IMR-90 (cell line): ENCODE data around the gene S1PR4. TPM values are rescaled to one million over a fixed set of nuclear protein-coding genes. Genes with fewer than 3 reads are reported as not detected.

ENCODE experiments used
- ATAC-seq: fragments of 200-7000 bp; cut with Tn5 transposase; 2 replicates; pipeline ENCODE4 v1.9.1; 2020; ENCODE audit warnings: low read depth, mild to moderate bottlenecking, moderate library complexity
- BruUV-seq: library from RNA; stranded (reverse); fragments of 400-500 nt; replicated peaks from 2 replicates; lab custom pipeline; 2021; lab: Mats Ljungman, UMichigan
- CTCF ChIA-PET: fragments of 300-600 bp; formaldehyde crosslinking; extraction: SDS; loops from one replicate; lab custom pipeline; 2021; ENCODE audit warnings: antibody characterized with exemption; lab: Yijun Ruan, JAX
- POLR2A ChIA-PET: fragments of 300-600 bp; sonication (Branson Sonifier 250); formaldehyde crosslinking; loops from one replicate; lab custom pipeline; 2022; ENCODE audit warnings: antibody characterized with exemption; ENCODE audit not compliant: unreplicated experiment; lab: Charles Lee
- DNase-seq: peaks from one replicate; pipeline ENCODE4 v3.0.0; 2013
- H2AFZ ChIP-seq: replicated peaks from 2 replicates; pipeline ENCODE3; 2013; ENCODE audit warnings: low read length, mild to moderate bottlenecking; ENCODE audit not compliant: poor library complexity
- H2AK5ac ChIP-seq: 2 replicates; pipeline ENCODE4 v1.6.1; 2013; ENCODE audit warnings: low read depth, low read length, inconsistent platforms
- H2AK9ac ChIP-seq: replicated peaks from 2 replicates; pipeline ENCODE3; 2013; ENCODE audit warnings: mild to moderate bottlenecking, low read depth, low read length, moderate library complexity; ENCODE audit not compliant: poor library complexity
- H2BK120ac ChIP-seq: 2 replicates; pipeline ENCODE4 v1.6.1; 2013; ENCODE audit warnings: low read depth, low read length, inconsistent platforms
- H2BK15ac ChIP-seq: 3 replicates; pipeline ENCODE4 v1.6.1; 2013; ENCODE audit warnings: low read depth, low read length, inconsistent platforms
- H2BK20ac ChIP-seq: 2 replicates; pipeline ENCODE4 v1.6.1; 2013; ENCODE audit warnings: low read depth, mild to moderate bottlenecking, inconsistent platforms, low read length, moderate library complexity
- H2BK5ac ChIP-seq: 2 replicates; pipeline ENCODE4 v1.6.1; 2013; ENCODE audit warnings: mild to moderate bottlenecking, low read depth, low read length, inconsistent platforms; ENCODE audit not compliant: poor library complexity, severe bottlenecking
- H3K14ac ChIP-seq: replicated peaks from 2 replicates; pipeline ENCODE4 v1.6.1; 2013; ENCODE audit warnings: low read depth, low read length, inconsistent platforms
- H3K18ac ChIP-seq: 2 replicates; pipeline ENCODE4 v1.6.1; 2013; ENCODE audit warnings: low read depth, low read length, control low read depth
- H3K23ac ChIP-seq: 2 replicates; pipeline ENCODE4 v1.6.1; 2013; ENCODE audit warnings: low read depth, low read length, inconsistent platforms
- H3K27ac ChIP-seq: 2 replicates; pipeline ENCODE4 v1.5.1; 2013; ENCODE audit warnings: mild to moderate bottlenecking, control low read depth, low read length; ENCODE audit not compliant: insufficient read depth
- H3K27me3 ChIP-seq: 2 replicates; pipeline ENCODE4 v1.6.1; 2013; ENCODE audit warnings: low read length; ENCODE audit not compliant: control insufficient read depth, insufficient read depth
- H3K36me3 ChIP-seq: 2 replicates; pipeline ENCODE4 v1.6.1; 2013; ENCODE audit warnings: low read length, mixed read lengths; ENCODE audit not compliant: control insufficient read depth, insufficient read depth
- H3K4ac ChIP-seq: 2 replicates; pipeline ENCODE4 v1.6.1; 2013; ENCODE audit warnings: low read depth, low read length, inconsistent platforms
- H3K4me1 ChIP-seq: 2 replicates; pipeline ENCODE4 v1.6.1; 2013; ENCODE audit warnings: low read length, mixed read lengths; ENCODE audit not compliant: control insufficient read depth, insufficient read depth
- H3K4me2 ChIP-seq: 2 replicates; pipeline ENCODE4 v1.6.1; 2013; ENCODE audit warnings: low read depth, mild to moderate bottlenecking, control low read depth, low read length, moderate library complexity
- H3K4me3 ChIP-seq: 2 replicates; pipeline ENCODE4 v1.5.1; 2013; ENCODE audit warnings: low read depth, mild to moderate bottlenecking, control low read depth, low read length, moderate library complexity; ENCODE audit not compliant: insufficient read depth
- H3K56ac ChIP-seq: 2 replicates; pipeline ENCODE4 v1.6.1; 2013; ENCODE audit warnings: low read length, inconsistent platforms; ENCODE audit not compliant: insufficient read depth; ENCODE audit errors: extremely low read depth
- H3K79me1 ChIP-seq, 2 experiments: 2 replicates each; pipeline ENCODE4 v1.6.1; 2013; ENCODE audit warnings: low read length in 2 of 2, inconsistent platforms in 1 of 2, low read depth in 1 of 2
- H3K9ac ChIP-seq: 2 replicates; pipeline ENCODE4 v1.6.1; 2013; ENCODE audit warnings: low read depth, low read length, control low read depth
- H3K9me1 ChIP-seq: 2 replicates; pipeline ENCODE4 v1.6.1; 2013; ENCODE audit warnings: low read length, inconsistent platforms; ENCODE audit not compliant: insufficient read depth
- H3K9me3 ChIP-seq: 2 replicates; pipeline ENCODE4 v1.6.1; 2013; ENCODE audit warnings: low read length; ENCODE audit not compliant: control insufficient read depth, insufficient read depth
- H4K20me1 ChIP-seq: 2 replicates; pipeline ENCODE4 v1.6.1; 2013; ENCODE audit warnings: low read length, inconsistent platforms; ENCODE audit not compliant: insufficient read depth
- H4K5ac ChIP-seq: 2 replicates; pipeline ENCODE4 v1.6.1; 2013; ENCODE audit warnings: mild to moderate bottlenecking, low read depth, low read length, control low read depth
- H4K8ac ChIP-seq, 2 experiments: 2 replicates each; pipeline ENCODE4 v1.6.1; 2013; ENCODE audit warnings: low read depth in 2 of 2, low read length in 2 of 2, control low read depth in 1 of 2, inconsistent platforms in 1 of 2
- H4K91ac ChIP-seq: 2 replicates; pipeline ENCODE4 v1.6.1; 2013; ENCODE audit warnings: low read depth, low read length, inconsistent platforms; ENCODE audit not compliant: insufficient read depth
- BHLHE40 ChIP-seq: fragments of 150-350 bp; IDR thresholded peaks from 2 replicates; pipeline ENCODE4 v1.6.1; 2016; ENCODE audit warnings: mild to moderate bottlenecking, low read depth, low read length
- CEBPB ChIP-seq: IDR thresholded peaks from 2 replicates; pipeline ENCODE4 v1.6.1; 2012; ENCODE audit warnings: low read depth, low read length, improper control_type of control experiment
- CHD1 ChIP-seq: IDR thresholded peaks from 2 replicates; pipeline ENCODE4 v1.6.1; 2012; ENCODE audit warnings: low read depth, low read length, improper control_type of control experiment
- CTCF ChIP-seq: conservative IDR thresholded peaks from 2 replicates; pipeline ENCODE4 v1.5.1; 2012; ENCODE audit warnings: mild to moderate bottlenecking, low read depth, low read length, improper control_type of control experiment
- FOS ChIP-seq: fragments of 150-350 bp; IDR thresholded peaks from 2 replicates; pipeline ENCODE4 v1.6.1; 2016; ENCODE audit warnings: low read depth, low read length
- MAFK ChIP-seq: IDR thresholded peaks from 2 replicates; pipeline ENCODE4 v1.6.1; 2012; ENCODE audit warnings: low read depth, low read length, improper control_type of control experiment
- MAZ ChIP-seq: IDR thresholded peaks from 2 replicates; pipeline ENCODE4 v1.6.1; 2012; ENCODE audit warnings: low read depth, mild to moderate bottlenecking, low read length, improper control_type of control experiment, moderate library complexity, borderline replicate concordance
- MXI1 ChIP-seq: IDR thresholded peaks from 2 replicates; pipeline ENCODE4 v1.6.1; 2012; ENCODE audit warnings: low read depth, mild to moderate bottlenecking, low read length, moderate library complexity, borderline replicate concordance
- NFE2L2 ChIP-seq: fragments of 150-350 bp; IDR thresholded peaks from 2 replicates; pipeline ENCODE4 v1.6.1; 2016; ENCODE audit warnings: low read depth, mild to moderate bottlenecking, low read length
- POLR2A ChIP-seq: IDR thresholded peaks from 2 replicates; pipeline ENCODE4 v1.6.1; 2012; ENCODE audit warnings: mild to moderate bottlenecking, low read depth, low read length
- RAD21 ChIP-seq: IDR thresholded peaks from 2 replicates; pipeline ENCODE4 v1.6.1; 2012; ENCODE audit warnings: low read length, improper control_type of control experiment
- RCOR1 ChIP-seq: IDR thresholded peaks from 2 replicates; pipeline ENCODE4 v1.6.1; 2012; ENCODE audit warnings: mild to moderate bottlenecking, low read length, improper control_type of control experiment; ENCODE audit not compliant: insufficient replicate concordance
- RFX5 ChIP-seq: IDR thresholded peaks from 2 replicates; pipeline ENCODE4 v1.8.0; 2012; ENCODE audit warnings: low read depth, mild to moderate bottlenecking, low read length, moderate library complexity
- SMC3 ChIP-seq: fragments of 150-350 bp; IDR thresholded peaks from 2 replicates; pipeline ENCODE4 v1.6.1; 2016; ENCODE audit warnings: low read depth, mild to moderate bottlenecking, antibody characterized with exemption, low read length, moderate library complexity
- WGBS, 2 experiments: methylation state at CpG; one replicate each; pipeline versions ENCODE4 v1.1.5 to v1.1.7; 2013; ENCODE audit warnings: missing lambda C conversion rate in 2 of 2; ENCODE audit not compliant: insufficient read length in 1 of 2; ENCODE audit errors: extremely low coverage in 2 of 2; 5-methylcytosine and 5-hydroxymethylcytosine counted together
- dilution Hi-C: fragments of 300-500 bp; cut with HindIII; formaldehyde crosslinking; loops from one replicate; pipeline ENCODE4 v1.14.3; 2018; ENCODE audit warnings: low sequenced_read_pairs; ENCODE audit not compliant: unreplicated experiment
- in situ Hi-C: fragments of 300-500 bp; cut with MboI; formaldehyde crosslinking; loops from 3 replicates; pipeline ENCODE4 v1.14.3; 2019; ENCODE audit warnings: low sequenced_read_pairs, inconsistent platforms, mixed read lengths
- intact Hi-C: fragments of 100-400 bp; cut with micrococcal nuclease; formaldehyde crosslinking; loops from 2 replicates; pipeline ENCODE4 v1.10.0; 2022
- polyA plus RNA-seq, 3 experiments: library from polyadenylated mRNA; depleted of rRNA; stranded (reverse); fragments of >200 nt; gene quantifications; 2 replicates each; pipeline ENCODE4 v1.2.3, GENCODE V29; 2012; ENCODE audit warnings: low replicate concordance in 1 of 3
- total RNA-seq: library from RNA; depleted of rRNA; stranded (reverse); fragments of >200 nt; gene quantifications from 2 replicates; pipeline ENCODE4 v1.2.3, GENCODE V29; 2012
- TF ChIP-seq, protein P1 (sequence below): fragments of 150-350 bp; IDR thresholded peaks from 2 replicates; pipeline ENCODE4 v1.6.1; 2017; ENCODE audit warnings: mild to moderate bottlenecking, antibody characterized with exemption, low read length, low read depth
- TF ChIP-seq, protein P2 (sequence below): fragments of 150-350 bp; IDR thresholded peaks from 2 replicates; pipeline ENCODE4 v1.6.1; 2016; ENCODE audit warnings: low read depth, mild to moderate bottlenecking, low read length, moderate library complexity, borderline replicate concordance

The S1PR4 gene
- total and polyA plus RNA-seq, 2 of the 4 experiments (the other 2 are of a cell fraction): not detected

DNA sequence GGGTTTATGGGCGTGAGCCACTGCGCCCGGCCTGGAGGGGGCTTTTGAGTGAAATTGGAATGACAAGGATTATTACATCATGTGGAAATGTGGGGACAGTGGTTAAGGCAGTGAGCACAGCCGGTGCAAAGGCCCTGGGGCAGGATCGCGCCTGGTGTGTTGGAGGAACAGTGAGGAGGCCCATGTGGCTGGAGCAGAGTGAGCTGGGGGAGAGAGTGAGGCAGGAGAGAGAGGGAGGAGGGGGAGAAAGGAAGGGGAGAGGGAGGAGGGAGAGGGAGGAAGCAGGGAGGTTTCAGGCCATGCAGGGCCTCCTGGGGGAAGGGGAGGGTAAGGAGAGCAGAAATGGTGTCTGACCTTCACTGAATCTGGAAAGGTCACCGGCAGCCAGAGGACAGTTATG lies 34.6 kb downstream of the S1PR4 start:
- no peak for TF ChIP-seq CEBPB
- TF ChIP-seq, protein P1, sequence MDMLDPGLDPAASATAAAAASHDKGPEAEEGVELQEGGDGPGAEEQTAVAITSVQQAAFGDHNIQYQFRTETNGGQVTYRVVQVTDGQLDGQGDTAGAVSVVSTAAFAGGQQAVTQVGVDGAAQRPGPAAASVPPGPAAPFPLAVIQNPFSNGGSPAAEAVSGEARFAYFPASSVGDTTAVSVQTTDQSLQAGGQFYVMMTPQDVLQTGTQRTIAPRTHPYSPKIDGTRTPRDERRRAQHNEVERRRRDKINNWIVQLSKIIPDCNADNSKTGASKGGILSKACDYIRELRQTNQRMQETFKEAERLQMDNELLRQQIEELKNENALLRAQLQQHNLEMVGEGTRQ: no peak
- TF ChIP-seq MXI1: no peak
- TF ChIP-seq RFX5: no peak
- TF ChIP-seq CTCF: no peak
- TF ChIP-seq MAFK: no peak
- no peak for TF ChIP-seq MAZ
- TF ChIP-seq NFE2L2: no peak
- TF ChIP-seq RCOR1: no peak
- TF ChIP-seq RAD21: no peak
- TF ChIP-seq, protein P2, sequence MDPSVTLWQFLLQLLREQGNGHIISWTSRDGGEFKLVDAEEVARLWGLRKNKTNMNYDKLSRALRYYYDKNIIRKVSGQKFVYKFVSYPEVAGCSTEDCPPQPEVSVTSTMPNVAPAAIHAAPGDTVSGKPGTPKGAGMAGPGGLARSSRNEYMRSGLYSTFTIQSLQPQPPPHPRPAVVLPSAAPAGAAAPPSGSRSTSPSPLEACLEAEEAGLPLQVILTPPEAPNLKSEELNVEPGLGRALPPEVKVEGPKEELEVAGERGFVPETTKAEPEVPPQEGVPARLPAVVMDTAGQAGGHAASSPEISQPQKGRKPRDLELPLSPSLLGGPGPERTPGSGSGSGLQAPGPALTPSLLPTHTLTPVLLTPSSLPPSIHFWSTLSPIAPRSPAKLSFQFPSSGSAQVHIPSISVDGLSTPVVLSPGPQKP: no peak
- TF ChIP-seq POLR2A: no peak
- TF ChIP-seq BHLHE40: no peak
- no peak for TF ChIP-seq CHD1
- TF ChIP-seq SMC3: no peak
- no peak for TF ChIP-seq FOS
- CTCF ChIA-PET: no interaction called here
- intact Hi-C loops: no loop called here
- WGBS, 2 experiments: 84% methylated on average over 4 of the region's 7 CpGs; no CpG with 5 or more reads in 1 of the 2 experiments
- Histone ChIP-seq H3K23ac (no peak overlapping the region), H3K9me3 (no peaks in the 10 kb centered on the region), H3K4me2 (no peak overlapping the region), H4K8ac (no peak overlapping the region), H3K18ac (no peak overlapping the region), H2BK5ac (no peak overlapping the region), H3K9me1 (no peaks in the 10 kb centered on the region), H3K56ac (no peak overlapping the region), H3K9ac (no peak overlapping the region), H2BK15ac (no peak overlapping the region), H3K79me1 (no peaks in the 10 kb centered on the region), H2AK9ac (no peak overlapping the region), H4K91ac (no peak overlapping the region), H4K20me1 (peaks cover 13% of the 10 kb centered on the region), H3K4me3 (no peak overlapping the region), H2AK5ac (no peak overlapping the region), H3K4me1 (no peaks in the 10 kb centered on the region), H3K27me3 (no peaks in the 10 kb centered on the region), H3K36me3 (peaks cover 1% of the 10 kb centered on the region; the same call in 1 of the 2 replicates), H4K5ac (no peak overlapping the region), H2BK120ac (no peak overlapping the region), H3K27ac (no peak overlapping the region), H3K4ac (no peak overlapping the region), H2BK20ac (no peak overlapping the region), H3K14ac (no peak overlapping the region), H2AFZ (no peak overlapping the region)
- ATAC-seq (no peak), DNase-seq (no peak)
- POLR2A ChIA-PET: no interaction called here
- in situ Hi-C loops: no loop called here
- BruUV-seq: no TSS peak
- dilution Hi-C loops: no loop called here
